Testis (tissue), 3 donors: ENCODE data around the gene EFNA3. TPM values are rescaled to one million over a fixed set of nuclear protein-coding genes. Genes with fewer than 3 reads are reported as not detected.

Source experiments
- DNase-seq: peaks from one replicate; pipeline ENCODE4 v3.0.0-alpha.2; 2019
- H3K27ac ChIP-seq, 2 donors: fragments of 200-600 bp; sonication (generic); one replicate each; pipeline ENCODE4 v1.5.1; 2019
- H3K27me3 ChIP-seq: fragments of 200-600 bp; sonication (generic); one replicate; pipeline ENCODE4 v1.5.1; 2019
- H3K36me3 ChIP-seq: fragments of 200-600 bp; sonication (generic); one replicate; pipeline ENCODE4 v1.5.1; 2017; ENCODE audit warnings: low read depth; ENCODE audit errors: missing control alignments
- H3K4me1 ChIP-seq: fragments of 200-600 bp; sonication (generic); one replicate; pipeline ENCODE4 v1.5.1; 2019
- H3K4me3 ChIP-seq, 2 donors: fragments of 200-600 bp; sonication (generic); one replicate each; pipeline ENCODE4 v1.5.1; 2017 to 2019
- H3K9me3 ChIP-seq: fragments of 200-600 bp; sonication (generic); one replicate; pipeline ENCODE4 v1.5.1; 2017
- POLR2A ChIP-seq: fragments of 450-650 bp; IDR thresholded peaks from one replicate; pipeline ENCODE4 v1.6.1; 2017; ENCODE audit warnings: antibody characterized with exemption, mild to moderate bottlenecking, moderate library complexity
- WGBS, 2 donors: methylation state at CpG; one replicate each; pipeline ENCODE4 v1.1.5; 2018; 5-methylcytosine and 5-hydroxymethylcytosine counted together
- intact Hi-C: fragments of 100-400 bp; cut with DNase I; formaldehyde crosslinking; loops from one replicate; pipeline ENCODE4 v1.15.1; 2023; ENCODE audit warnings: low total_unique reads
- polyA plus RNA-seq: library from polyadenylated mRNA; stranded (reverse); fragments of 350-450 nt; fragmentation: Illumina TruSeq; extraction: RNeasy Lipid Tissue Mini Kit (QIAGEN cat#74804); gene quantifications from one replicate; pipeline ENCODE4 v1.2.3, GENCODE V29; 2014; ENCODE audit warnings: low read depth, low replicate concordance; ENCODE audit not compliant: insufficient read depth
- total RNA-seq, 2 donors: library from RNA; depleted of rRNA; stranded (reverse); fragments of >200 nt; gene quantifications; one replicate each; pipeline ENCODE4 v1.2.3, GENCODE V29; 2016
- TF ChIP-seq, protein P1 (sequence below), 3 experiments: fragments of 450-650 bp in 2 of 3; fragments of 200-600 bp in 1 of 3; sonication (generic) in 1 of 3; IDR thresholded peaks; one replicate each; pipeline ENCODE4 v1.5.1; 2016 to 2019; ENCODE audit warnings: antibody characterized with exemption in 3 of 3, mild to moderate bottlenecking in 2 of 3, moderate library complexity in 1 of 3

Gene EFNA3
- total and polyA plus RNA-seq, 3 donors from 2014 or later: 7.5 to 9.9 (median 7.7) TPM

- intact Hi-C loops: no loop called here
- H3K36me3 ChIP-seq: no peaks in the 10 kb centered on the region
- WGBS, 2 donors: 78 to 80% methylated on average over 7 of the region's 7 CpGs
- no peaks in the 10 kb centered on the region for H3K27me3 ChIP-seq
- DNase-seq: peak; percentile 85
- H3K27ac ChIP-seq: no peak overlapping the region
- peaks cover 5% of the 10 kb centered on the region for H3K4me1 ChIP-seq
- H3K4me3 ChIP-seq: no peak overlapping the region
- TF ChIP-seq, protein P1, sequence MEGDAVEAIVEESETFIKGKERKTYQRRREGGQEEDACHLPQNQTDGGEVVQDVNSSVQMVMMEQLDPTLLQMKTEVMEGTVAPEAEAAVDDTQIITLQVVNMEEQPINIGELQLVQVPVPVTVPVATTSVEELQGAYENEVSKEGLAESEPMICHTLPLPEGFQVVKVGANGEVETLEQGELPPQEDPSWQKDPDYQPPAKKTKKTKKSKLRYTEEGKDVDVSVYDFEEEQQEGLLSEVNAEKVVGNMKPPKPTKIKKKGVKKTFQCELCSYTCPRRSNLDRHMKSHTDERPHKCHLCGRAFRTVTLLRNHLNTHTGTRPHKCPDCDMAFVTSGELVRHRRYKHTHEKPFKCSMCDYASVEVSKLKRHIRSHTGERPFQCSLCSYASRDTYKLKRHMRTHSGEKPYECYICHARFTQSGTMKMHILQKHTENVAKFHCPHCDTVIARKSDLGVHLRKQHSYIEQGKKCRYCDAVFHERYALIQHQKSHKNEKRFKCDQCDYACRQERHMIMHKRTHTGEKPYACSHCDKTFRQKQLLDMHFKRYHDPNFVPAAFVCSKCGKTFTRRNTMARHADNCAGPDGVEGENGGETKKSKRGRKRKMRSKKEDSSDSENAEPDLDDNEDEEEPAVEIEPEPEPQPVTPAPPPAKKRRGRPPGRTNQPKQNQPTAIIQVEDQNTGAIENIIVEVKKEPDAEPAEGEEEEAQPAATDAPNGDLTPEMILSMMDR (IDR thresholded peaks at IDR 0.05): peak in 2 of 3 experiments; percentile 53 to 55
- no peak for TF ChIP-seq POLR2A
- no peaks in the 10 kb centered on the region for H3K9me3 ChIP-seq
Measured at GRCh38 chr1:155044812-155045657, 33.6 kb upstream of the EFNA3 start.

DNA sequence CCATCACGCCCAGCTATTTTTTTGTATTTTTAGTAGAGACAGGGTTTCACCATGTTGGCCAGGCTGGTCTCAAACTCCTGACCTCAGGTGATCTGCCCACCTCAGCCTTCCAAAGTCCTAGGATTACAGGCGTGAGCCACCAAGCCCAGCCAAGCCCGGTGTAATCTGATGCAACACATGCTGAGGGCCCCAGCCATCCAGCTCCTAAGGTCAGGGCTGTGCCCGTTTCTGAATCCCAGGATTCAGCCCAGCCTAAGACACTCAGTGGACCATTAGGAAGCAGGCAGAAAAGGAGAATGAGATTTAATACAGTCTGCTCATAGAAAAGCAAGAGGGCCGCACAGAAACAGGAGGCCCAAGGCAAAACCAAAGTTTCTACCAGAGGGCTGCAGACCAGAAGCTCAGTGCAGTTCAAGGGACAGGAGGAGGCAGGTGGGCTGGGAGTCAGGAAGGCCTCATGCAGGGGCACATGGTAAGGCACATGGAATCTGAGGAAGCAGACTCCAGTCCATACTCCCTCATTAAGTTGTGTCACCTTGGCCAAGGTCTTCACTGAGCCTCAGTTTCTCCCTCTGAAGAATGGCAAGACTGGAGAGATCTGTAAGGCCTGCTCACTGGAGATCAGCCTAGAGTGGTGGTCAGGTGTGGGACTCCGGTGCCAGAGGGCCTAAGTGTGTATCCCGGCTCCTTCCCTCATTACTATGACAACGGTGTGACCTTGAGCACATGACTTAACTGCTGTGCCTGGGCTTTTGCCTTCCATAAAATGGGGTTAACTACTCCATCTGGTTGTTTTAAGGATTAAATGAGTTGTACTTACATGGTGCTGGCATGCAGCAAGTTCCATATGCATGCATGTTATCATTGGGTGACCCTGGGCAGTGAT is 29.9 kb upstream of the EFNA3 start:
- no peaks in the 10 kb centered on the region for H3K9me3 ChIP-seq
- WGBS, 2 donors: 87 to 92% methylated on average over 6 to 8 of the region's 8 CpGs
- peaks cover 21% of the 10 kb centered on the region for H3K4me1 ChIP-seq
- H3K27ac ChIP-seq: no peak overlapping the region
- H3K4me3 ChIP-seq: no peak overlapping the region
- H3K36me3 ChIP-seq: no peaks in the 10 kb centered on the region
- H3K27me3 ChIP-seq: no peaks in the 10 kb centered on the region
- no peak for TF ChIP-seq POLR2A
- TF ChIP-seq, protein P1 (IDR thresholded peaks at IDR 0.05): no peak
- intact Hi-C loops: no loop called here
- no peak for DNase-seq

- Histone ChIP-seq H3K4me1 (peaks cover 21% of the 10 kb centered on the region), H3K27ac (peak overlapping the region; percentile 73 to 88), H3K36me3 (no peaks in the 10 kb centered on the region), H3K27me3 (no peaks in the 10 kb centered on the region), H3K9me3 (no peaks in the 10 kb centered on the region), H3K4me3 (peak overlapping the region; percentile 67 to 82)
- WGBS, 2 donors: 16 to 33% methylated on average over 4 to 10 of the region's 10 CpGs
- TF ChIP-seq, protein P1 (IDR thresholded peaks at IDR 0.05): no peak
- no peak for TF ChIP-seq POLR2A
- no peak for DNase-seq
- intact Hi-C loops: no loop called here
Measured at GRCh38 chr1:155049651-155050559, 28.7 kb upstream of the EFNA3 start.

DNA sequence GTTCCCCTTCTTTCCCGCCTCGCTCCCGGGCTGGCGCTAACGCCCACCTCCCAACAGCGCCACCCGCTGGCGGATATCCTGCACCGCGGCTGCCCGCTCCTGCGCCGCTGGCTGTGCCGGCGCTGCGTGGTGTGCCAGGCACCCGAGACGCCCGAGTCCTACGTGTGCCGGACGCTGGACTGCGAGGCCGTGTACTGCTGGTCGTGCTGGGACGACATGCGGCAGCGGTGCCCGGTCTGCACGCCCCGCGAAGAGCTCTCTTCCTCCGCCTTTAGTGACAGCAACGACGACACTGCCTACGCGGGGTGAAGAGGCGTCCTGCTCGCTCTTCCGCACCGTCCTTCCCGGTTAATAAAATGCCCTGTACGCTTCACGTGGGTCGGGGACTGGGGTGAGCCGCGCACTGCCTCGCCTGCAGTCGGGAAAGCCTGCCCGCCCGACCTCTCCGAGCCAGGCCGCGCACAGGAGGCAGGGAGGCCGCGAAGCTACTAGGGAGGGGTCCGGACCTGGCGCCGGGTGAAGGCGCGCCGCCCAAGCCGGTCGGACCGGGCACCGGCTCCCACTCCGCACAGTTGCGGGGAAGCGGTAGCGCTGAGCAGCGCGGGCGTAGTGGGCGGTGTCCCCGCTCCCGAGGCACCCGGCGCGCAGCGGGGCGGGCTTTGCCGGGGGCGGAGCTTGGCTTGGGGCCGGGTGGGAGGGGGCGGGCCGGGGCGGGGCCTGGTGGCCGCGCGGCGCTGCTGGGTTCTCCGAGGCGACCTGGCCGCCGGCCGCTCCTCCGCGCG is 27.9 kb upstream of the EFNA3 start, which contains the start of gene ADAM15:
TSS of gene ADAM15 (plus strand) at position 757 of the 782 bp plus-strand sequence. CDS start 71 bp downstream, outside the sequence.
- H3K4me3 ChIP-seq: peak within 1 kb of the TSS; percentile 67 to 82
- H3K9me3 ChIP-seq: no peaks in the 10 kb centered on the region
- WGBS, 2 donors: 0% methylated on average over 63 of the region's 99 CpGs; no CpG with 5 or more reads in 1 of the 2 donors
- peak within 1 kb of the TSS; percentile 73 to 88 for H3K27ac ChIP-seq
- no peaks in the 10 kb centered on the region for H3K36me3 ChIP-seq
- intact Hi-C loops: no loop called here
- DNase-seq: peak; percentile 88
- H3K27me3 ChIP-seq: no peaks in the 10 kb centered on the region
- no peak for TF ChIP-seq POLR2A
- TF ChIP-seq, protein P1 (IDR thresholded peaks at IDR 0.05): peak; percentile 91 to 95 (median 94)
- H3K4me1 ChIP-seq: peaks cover 21% of the 10 kb centered on the region
